Tibial nerve (tissue), 4 donors: ENCODE measurements around the gene CDK6.

Experiments
- EP300 ChIP-seq, 2 donors: sonication (generic); formaldehyde crosslinking; IDR thresholded peaks; one replicate each; pipeline ENCODE4 v1.6.1; 2017; ENCODE audit warnings: antibody characterized with exemption in 2 of 2, mild to moderate bottlenecking in 1 of 2
- TF ChIP-seq, protein P1 (sequence below), 5 experiments: fragments of 200-600 bp in 3 of 5; fragments of 450-650 bp in 2 of 5; sonication (generic) in 3 of 5; IDR thresholded peaks; one replicate each; pipeline ENCODE4 v1.5.1; 2016 to 2019; ENCODE audit warnings: antibody characterized with exemption in 5 of 5, mild to moderate bottlenecking in 3 of 5, moderate library complexity in 2 of 5

DNA sequence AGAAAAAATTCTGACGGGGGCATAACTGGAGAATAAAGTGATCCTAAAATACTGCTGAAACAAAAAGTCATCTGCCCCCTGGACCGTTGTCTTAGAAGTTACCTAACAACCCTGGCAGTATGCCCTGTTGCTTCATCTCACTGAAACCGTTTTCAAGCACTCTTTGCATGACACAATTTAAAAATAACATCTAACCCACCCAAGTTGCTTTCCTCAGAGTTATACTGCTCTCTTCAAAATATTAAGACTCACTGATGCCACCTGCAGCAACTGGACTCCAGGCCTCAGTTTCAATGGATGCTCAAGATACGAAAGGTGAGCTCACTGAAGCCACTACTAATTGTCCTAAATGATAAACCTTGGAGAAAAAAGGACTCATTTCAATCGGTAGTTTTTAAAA is 57.4 kb downstream of the CDK6 start:
- TF ChIP-seq, protein P1, sequence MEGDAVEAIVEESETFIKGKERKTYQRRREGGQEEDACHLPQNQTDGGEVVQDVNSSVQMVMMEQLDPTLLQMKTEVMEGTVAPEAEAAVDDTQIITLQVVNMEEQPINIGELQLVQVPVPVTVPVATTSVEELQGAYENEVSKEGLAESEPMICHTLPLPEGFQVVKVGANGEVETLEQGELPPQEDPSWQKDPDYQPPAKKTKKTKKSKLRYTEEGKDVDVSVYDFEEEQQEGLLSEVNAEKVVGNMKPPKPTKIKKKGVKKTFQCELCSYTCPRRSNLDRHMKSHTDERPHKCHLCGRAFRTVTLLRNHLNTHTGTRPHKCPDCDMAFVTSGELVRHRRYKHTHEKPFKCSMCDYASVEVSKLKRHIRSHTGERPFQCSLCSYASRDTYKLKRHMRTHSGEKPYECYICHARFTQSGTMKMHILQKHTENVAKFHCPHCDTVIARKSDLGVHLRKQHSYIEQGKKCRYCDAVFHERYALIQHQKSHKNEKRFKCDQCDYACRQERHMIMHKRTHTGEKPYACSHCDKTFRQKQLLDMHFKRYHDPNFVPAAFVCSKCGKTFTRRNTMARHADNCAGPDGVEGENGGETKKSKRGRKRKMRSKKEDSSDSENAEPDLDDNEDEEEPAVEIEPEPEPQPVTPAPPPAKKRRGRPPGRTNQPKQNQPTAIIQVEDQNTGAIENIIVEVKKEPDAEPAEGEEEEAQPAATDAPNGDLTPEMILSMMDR (IDR thresholded peaks at IDR 0.05): no peak
- peak in 1 of 2 donors; percentile 73 for TF ChIP-seq EP300 (IDR thresholded peaks at IDR 0.05)
